GM18519 (cell line): ENCODE data around the gene ALCAM.

Experiments
- ATAC-seq: cut with Tn5 transposase; IDR thresholded peaks from one replicate; pipeline ENCODE4 v1.9.1; 2021; ENCODE audit warnings: mild to moderate bottlenecking, moderate library complexity; ENCODE audit not compliant: unreplicated experiment, low FRiP score

Gene ALCAM

DNA sequence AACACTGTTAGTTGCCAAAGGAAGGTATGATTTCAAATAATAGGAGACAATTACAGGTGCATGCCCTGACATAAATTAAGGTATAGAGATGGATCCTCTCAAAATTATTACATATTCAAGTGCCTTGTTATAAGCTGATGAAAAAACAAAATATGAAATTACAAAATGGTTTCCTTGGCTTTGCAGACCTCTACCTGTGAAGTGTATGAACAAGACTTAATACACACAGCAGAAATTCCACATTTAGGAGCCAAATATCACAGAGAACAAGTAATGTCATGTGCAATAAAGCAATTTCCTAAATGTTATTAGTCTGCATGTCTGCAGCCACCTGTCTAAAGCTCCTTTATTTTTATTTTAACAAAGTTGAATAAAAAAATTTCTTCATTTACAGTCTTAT lies 151.5 kb downstream of the ALCAM start:
- no peak for ATAC-seq

DNA sequence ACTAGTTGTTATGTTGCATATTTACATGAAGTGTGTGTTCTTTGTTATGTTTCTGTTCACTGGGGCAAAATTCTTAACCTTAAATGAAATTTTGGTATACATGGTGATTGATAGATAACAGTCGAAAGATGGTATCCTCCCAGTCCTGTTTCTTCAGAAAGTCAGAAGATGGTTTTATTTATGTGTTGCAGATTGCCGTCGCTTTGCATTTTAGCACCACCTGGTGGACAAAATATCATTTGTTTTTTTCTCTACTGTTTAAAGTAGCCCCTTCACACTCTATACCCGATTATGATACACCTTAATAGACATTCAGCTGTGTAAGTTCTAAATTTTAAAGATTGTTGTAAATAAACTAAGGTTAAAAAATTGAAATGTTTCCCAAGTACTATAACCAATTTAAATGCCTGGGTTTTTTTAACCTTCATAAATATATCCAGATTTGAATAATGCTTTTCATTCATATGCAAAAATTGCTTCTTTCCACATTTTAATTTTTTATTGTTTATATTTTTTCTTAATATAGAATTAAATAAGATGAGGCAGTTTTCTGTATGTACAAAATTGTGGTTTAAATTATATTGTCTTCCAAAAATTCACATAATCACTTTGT lies 152.2 kb downstream of the ALCAM start:
- peak; percentile 93 for ATAC-seq

DNA sequence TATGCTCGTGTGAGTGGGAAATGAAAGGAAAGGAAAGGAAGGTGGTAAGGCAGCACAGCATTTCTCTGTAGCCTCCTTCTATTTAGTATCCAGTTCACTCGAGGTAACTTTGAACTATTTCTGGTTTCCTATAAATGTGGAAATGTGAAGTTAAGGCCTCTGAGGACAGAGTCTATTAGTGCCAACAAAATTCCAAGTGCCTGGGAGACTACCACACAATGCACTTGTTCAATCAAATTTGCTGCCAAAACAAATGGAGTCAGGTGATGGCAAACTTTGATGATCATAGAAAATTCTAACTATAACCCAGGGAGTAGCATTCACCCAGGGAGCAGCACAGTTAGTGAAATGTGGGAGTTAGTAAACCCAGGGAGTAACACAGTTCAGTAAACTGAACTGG lies 155.1 kb downstream of the ALCAM start:
- ATAC-seq = no peak

DNA sequence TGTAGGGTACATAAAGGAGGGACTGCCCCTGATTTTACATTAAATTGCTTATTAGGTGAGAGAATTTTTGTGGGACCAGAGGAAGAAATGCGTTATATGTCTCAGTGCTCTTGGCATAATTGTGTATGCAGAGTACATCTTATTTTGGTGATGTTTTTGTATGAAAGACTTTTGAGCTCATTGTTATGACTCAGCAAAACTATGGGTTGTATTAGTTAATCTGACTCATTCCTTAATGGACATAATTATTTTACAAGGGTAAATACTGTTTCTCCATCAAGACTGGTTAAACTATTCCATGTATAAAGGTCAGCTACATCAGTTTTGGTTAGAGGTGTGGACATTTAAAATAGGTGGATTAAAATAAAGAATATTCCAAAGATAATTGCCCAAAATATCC lies 156.8 kb downstream of the ALCAM start:
- no peak for ATAC-seq

DNA sequence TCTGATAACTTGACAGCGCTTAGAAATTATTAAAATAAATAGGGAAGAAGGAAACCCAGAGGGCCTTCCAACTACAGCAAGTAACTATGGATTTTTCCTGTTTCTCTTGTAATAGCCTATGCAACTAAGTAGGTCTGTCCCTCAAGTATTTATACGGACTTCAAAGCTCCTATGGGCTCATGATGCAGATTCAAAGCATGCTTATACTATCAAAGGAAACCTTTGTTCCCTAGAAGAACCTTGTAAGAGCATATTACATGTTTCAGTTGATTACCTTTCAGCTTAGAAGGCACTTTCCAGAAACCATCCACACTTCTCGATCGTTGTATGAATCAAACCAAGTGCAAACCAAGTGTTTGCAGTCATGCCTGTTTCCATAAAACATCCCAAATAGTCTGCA lies 158.8 kb downstream of the ALCAM start:
- no peak for ATAC-seq

DNA sequence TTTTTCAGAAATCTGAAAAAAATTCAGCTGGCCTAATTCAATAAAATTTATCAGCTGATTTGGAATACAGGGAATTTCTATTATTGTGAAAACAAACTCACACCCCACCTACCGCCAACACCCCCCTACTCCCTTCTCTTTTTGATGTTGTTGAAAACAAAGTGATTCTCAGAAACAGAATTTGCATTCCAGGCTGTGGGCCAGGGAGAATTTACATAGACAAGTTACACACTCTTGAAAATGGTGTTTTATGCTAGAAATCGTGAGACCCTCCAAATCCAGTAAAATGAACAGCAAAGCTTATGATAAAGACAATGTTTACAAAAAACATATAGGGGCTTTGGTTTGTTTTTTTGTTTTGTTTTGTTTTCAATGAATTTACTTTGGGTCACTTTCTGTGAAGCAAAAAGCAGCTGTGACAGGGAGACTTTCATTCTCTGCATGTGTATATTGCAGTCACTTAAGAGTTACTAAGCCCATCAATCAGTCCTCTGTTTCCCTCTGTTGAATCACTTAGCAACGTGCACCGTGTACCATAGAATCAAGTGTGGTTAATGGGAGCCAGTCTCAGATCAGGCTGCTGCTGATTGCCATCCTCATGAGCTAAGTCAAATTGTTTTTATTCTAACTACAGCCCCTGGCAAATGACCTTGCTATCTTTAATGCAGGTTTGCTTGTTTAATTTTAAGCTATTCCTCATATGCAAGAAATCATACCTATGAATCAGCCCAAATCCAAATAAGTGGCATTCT lies 159.8 kb downstream of the ALCAM start:
- no peak for ATAC-seq

DNA sequence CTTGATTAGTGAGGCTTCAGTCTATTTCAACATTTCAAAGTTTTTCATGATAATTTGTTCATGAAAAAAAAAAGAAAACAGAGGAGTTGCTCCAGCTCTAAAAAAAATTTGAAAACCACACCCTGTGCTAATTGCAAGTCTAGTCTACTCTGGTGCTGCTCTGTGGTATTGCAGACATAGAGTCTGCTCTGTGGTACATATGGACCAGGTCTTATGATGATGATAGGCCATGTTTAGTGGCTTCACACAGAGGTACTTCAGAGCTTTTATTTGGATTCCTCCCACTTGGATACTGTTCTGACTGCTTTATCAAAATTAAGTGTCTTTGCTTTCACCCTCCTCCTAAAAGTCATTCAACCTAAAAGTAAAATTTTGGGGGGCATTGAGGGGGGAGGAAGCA lies 160.8 kb downstream of the ALCAM start:
- no peak for ATAC-seq

DNA sequence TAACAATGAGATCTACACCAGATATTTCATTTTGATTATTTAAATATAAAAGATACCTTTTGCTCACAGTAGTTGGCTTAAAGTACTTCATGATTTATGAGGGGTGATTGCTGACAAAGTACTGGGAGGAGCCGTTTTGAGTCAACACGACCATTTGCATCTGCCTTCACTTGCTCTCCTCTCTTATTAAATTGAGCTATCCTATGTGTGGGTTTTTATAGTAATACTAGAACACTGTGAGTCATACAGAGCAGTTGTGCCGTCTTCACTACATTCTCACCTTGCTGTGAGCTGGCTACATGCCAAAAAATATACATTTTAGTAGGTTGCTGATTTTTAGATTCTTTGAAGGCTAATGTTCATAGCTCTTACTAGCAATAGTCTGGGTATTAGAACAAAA lies 161.2 kb downstream of the ALCAM start:
- peak; percentile 78 for ATAC-seq

DNA sequence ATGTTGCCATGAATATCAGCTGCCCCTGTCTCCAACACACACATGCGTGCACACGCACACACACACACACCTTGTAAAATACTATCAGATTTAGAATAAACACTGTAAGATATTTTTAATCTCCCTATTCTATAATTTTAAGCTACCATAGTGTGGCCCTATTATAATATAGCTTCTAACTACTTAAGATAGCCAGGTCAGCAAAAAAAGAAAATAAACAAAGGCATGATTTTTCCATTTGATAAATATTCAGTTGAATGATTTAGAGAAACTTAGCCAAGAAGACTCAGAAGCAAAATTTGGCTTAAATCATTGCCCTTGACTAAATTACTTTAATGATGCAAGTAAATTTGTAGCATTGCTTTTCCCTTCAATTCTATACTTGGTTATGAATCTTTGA lies 162.2 kb downstream of the ALCAM start:
- ATAC-seq = no peak

DNA sequence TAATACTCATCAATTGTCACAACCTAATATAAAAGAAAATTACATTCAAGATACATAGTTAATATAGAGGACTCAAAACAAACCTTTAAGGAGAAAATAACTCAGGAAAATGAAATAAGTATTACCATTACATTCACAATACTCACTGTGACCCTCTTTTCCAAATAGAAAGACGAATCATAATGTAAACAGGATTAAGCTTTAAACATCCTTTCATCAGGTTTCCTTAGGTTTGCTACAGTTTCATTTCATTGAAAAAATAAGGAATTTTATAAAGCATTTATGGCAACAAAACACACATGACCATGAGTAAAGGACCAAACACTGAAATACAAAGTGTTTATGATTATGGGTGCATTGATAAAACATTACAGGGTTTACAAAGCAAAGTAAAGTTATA lies 162.7 kb downstream of the ALCAM start:
- no peak for ATAC-seq

DNA sequence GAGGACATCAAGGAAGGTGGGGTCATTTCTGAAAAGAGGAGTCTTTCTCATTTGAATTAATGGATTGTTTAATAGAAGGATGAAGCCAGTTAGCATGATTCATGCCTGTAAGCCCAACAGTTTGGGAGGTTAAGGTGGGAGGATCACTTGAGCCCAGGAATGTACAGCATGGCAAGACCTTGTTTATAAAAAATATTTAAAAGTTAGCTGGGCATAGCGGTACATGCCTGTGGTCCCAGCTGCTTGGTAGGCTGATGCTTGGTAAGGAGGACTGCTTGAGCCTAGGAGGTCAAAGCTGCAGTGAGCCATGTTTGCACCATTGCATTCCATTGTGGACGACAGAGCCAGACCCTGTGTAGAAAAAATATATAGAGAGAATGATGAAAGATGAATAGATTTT lies 165.5 kb downstream of the ALCAM start:
- no peak for ATAC-seq

DNA sequence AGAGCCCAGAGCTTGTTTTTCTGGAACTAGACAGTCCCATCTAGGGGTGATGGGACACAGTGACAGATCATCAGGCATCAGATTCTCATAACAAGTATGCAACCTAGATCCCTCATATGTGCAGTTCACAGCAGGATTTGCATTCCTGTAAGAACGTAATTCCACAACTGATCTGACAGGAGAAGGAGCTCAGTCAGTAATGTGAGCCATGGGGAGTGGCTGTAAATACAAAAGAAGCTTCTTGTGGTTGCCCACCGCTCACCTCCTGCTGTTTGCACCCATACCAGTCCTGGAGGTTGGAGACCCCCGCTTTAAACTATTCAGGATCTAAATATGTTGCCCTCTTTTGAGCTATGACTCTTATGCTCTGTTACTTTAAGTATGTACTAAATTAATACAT lies 167.3 kb downstream of the ALCAM start:
- ATAC-seq = no peak

DNA sequence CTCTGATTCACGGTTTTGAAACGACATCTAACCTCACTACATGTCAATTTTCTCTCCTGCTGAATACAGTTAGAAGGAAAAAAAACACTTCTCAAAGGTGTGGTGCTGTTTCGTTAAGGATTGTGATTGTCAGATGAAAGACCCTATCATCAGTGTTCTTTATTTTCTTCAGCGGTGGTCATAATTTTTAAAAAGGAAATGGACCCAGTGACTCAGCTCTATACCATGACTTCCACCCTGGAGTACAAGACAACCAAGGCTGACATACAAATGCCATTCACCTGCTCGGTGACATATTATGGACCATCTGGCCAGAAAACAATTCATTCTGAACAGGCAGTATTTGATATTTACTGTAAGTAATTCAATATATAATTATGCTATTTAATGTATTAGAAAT lies 167.8 kb downstream of the ALCAM start:
- ATAC-seq = no peak

DNA sequence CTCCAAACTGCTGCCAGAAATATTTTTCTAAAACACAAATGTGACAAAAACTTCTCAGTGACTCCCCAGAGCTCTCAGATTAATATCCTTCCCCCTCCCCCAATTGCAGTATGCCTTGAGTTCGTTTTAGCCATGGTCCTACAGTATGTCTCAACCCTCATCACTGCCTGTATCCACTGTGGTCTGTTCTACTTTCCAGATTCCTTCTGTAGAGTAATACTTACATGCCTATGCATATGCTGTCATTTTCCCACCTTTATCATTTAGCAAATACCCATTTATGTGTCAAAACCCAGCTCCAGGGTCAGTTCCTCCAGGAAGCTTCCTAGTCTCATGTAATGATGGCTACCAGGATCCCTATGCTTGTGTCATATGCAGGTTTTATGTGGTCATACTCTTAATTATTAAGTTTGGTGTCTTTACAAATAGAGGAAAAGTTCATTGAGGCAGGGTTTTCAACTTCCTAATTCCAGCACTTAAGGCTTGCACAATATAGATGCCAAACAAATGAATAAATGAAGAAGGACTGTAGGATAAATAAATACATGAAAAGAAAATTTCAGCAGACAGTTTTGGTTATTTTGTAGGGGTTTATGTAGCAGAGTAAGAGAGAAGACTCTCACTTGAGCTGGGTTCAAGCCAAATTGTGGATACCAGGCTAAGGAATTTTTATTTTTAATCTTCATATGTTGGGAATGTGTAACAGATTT lies 170.8 kb downstream of the ALCAM start:
- no peak for ATAC-seq

DNA sequence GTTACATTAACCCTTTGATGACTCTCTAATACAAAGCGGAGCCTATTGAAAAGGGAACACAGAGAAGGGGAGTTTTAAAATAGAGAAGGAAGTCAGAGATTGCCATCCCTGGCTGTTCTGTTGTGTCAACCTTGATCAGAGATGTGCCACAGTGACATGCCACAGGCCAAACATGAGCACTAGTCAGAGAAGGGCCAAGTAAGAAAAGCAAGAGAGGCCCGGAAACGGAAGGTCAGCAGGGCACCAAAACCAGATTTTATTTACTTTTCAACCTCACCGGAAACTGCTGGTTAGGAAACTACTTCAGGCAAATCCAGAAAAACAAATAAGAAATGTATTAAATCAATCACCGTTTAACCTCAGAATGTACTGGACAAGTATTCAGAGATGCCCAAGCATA lies 171.8 kb downstream of the ALCAM start:
- no peak for ATAC-seq

DNA sequence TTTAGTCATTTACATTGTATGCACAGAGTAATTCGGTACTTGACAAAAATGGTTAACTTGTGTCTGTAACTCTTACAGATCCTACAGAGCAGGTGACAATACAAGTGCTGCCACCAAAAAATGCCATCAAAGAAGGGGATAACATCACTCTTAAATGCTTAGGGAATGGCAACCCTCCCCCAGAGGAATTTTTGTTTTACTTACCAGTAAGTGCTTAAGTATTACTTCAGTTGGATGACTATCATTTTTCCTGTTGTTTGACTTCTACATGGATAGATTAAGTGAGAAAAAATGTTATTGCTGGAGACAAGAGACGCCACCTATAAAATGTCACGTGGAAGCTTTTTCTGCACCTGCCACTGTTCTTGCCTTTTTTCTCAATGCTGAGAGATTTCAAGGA lies 173.2 kb downstream of the ALCAM start:
- ATAC-seq = no peak

DNA sequence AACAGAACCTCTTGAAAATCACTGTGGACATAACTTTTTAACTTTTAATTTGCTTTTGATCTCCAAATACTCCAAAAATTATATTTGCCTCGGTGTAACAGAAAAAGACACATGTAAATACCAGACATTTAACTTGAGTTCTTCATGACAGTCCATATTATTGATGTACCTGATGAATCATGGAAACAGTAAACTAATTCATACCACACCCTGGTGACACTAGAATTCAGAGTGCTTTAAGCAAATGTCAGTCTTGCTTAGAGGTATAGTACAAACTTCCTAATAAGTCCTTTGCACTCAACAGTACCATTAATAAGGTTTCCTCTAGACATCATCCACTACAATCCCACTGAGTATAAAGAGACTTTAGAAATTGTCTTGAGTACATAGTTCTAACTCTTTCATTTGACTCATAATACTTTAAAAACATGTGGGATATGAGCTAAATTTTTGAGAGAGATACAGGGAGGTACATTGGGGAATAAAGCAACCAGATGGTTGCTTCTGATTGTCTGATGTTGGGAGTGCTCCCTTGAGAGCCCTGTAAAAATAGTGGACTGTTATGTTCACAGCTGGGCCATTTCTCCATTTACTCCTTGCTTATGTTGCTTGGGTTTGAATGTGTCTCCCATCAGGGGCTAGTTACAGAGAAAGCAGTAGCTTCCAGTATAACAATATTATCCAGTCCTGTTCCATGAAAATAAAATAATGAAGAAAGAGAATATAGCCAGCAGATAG lies 175.7 kb downstream of the ALCAM start:
- no peak for ATAC-seq

DNA sequence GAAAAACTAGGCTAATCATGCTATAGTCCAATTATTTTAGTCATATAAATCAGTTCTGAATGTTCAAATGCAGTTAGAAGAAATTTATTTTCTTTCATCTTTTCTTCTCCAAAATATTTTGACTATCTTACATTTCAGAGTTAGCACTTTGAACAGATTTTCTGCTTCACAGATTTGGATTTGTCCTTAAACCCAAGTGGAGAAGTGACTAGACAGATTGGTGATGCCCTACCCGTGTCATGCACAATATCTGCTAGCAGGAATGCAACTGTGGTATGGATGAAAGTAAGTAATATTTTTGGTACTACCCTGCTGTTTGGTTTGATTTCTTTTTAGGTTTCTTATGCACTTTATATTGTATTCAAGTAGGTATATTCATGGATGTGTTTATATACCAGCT lies 178.3 kb downstream of the ALCAM start:
- ATAC-seq = no peak

DNA sequence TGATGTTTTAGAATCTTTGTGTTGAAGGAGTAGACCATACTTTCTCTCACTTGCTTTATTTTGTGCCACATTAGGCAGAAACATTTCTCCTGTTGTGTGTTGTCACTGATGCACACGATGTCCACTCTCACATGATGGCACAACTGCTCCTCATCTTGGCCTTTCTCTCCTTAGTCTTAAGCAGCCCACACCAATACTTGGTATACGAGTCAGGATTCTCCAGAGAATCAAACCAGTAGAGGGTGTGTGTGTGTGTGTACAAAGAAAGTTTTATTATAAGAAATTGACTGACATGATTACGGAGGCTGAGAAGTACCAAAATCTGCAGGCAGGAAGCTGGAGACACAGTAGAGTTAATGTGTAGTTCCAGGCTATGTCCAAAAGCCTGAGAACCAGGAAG lies 187.1 kb downstream of the ALCAM start:
- no peak for ATAC-seq

DNA sequence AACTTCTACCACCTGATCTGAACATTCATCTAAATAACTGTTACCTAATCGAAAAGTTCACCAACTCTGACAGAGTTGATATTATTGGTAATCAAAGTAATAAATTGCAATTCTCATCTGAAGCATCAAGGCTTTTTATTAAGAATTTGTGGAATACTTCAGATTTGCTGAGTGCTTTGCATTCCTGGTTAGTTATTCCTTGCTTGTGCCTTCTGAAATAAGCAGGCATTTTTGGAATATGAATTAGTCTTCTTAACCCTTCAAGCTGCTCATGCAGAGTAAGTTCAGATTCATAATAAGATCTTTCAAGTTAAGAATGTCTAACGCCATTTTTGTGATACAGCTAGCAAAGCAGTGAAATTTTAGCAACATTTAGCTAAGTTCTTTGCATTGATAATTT lies 188.5 kb downstream of the ALCAM start:
- no peak for ATAC-seq

DNA sequence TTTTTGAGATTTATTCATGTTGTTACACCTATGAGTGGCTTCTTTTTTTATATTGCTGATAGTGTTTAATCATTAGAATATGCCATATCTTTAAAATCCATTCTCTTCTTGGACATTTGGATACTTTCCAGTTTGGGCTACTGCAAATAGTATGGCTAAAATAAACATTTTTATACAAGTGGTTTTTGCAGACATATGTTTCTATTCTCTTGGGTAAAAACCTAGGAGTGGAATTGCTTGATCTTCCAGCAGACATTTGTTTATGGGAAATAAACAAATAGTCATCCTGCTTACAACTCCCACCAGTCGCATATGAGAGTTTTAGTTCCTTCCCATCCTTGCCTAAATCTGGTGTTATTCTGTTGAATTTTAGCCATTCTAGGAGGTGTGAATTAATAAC lies 193.1 kb downstream of the ALCAM start:
- no peak for ATAC-seq
